Endometrial microvascular endothelial cells (primary cell): ENCODE measurements around the gene GIPC2. TPM values are rescaled to one million over a fixed set of nuclear protein-coding genes. Genes with fewer than 3 reads are reported as not detected.
"Not testable (repeated sequence)": the region's sequence is repeated elsewhere in the genome, so short reads cannot be mapped to it uniquely, and the experiment has no call there.

Source experiments
- in situ Hi-C: cut with HindIII; loops from 2 replicates; pipeline ENCODE4 v1.10.0; 2017; ENCODE audit warnings: low sequenced_read_pairs, low pct_unique_long_range_greater_than_20kb; ENCODE audit errors: inconsistent ontology term
- total RNA-seq: library from RNA; depleted of rRNA; stranded (reverse); fragments of >200 nt; gene quantifications from one replicate; pipeline ENCODE4 v1.2.3, GENCODE V29; 2015; ENCODE audit errors: inconsistent ontology term

GIPC2 gene
- total RNA-seq, result 1.6 TPM

GRCh38 chr1:78045926-78046778 lies at the start of gene GIPC2:
Gene GIPC2, plus strand, starts transcription at chr1:78045966. Its CDS starts 129 bp downstream, at chr1:78046095.
- in situ Hi-C loops, result no loop called here

- in situ Hi-C loops, result no loop called here
Measured at GRCh38 chr1:77996734-77997133, 49.0 kb upstream of the GIPC2 start.

GRCh38 chr1:78000536-78000935 lies 45.2 kb upstream of the GIPC2 start:
- in situ Hi-C loops, result not testable (repeated sequence)

- in situ Hi-C loops, result no loop called here
Measured at GRCh38 chr1:78003070-78003746, 42.6 kb upstream of the GIPC2 start.

- in situ Hi-C loops, result no loop called here
Measured at GRCh38 chr1:78003882-78004718, 41.7 kb upstream of the GIPC2 start.

- in situ Hi-C loops, result no loop called here
Measured at GRCh38 chr1:78004719-78005447, 40.9 kb upstream of the GIPC2 start, which contains the start of gene DNAJB4. Gene DNAJB4, plus strand, starts transcription at chr1:78004939. Its CDS starts 172 bp downstream, at chr1:78005111.

- in situ Hi-C loops, result no loop called here
Measured at GRCh38 chr1:78005448-78005722, 40.4 kb upstream of the GIPC2 start.

- in situ Hi-C loops, result no loop called here
Measured at GRCh38 chr1:78005755-78006154, 40.0 kb upstream of the GIPC2 start.

- in situ Hi-C loops, result no loop called here
Measured at GRCh38 chr1:78006521-78006920, 39.2 kb upstream of the GIPC2 start.

GRCh38 chr1:78007677-78008341 lies 38.0 kb upstream of the GIPC2 start:
- in situ Hi-C loops, result no loop called here

- in situ Hi-C loops, result no loop called here
Measured at GRCh38 chr1:78009276-78009675, 36.5 kb upstream of the GIPC2 start.

- in situ Hi-C loops, result no loop called here
Measured at GRCh38 chr1:78009836-78010235, 35.9 kb upstream of the GIPC2 start.

GRCh38 chr1:78011050-78011449 lies 34.7 kb upstream of the GIPC2 start:
- in situ Hi-C loops, result no loop called here

GRCh38 chr1:78015148-78015547 lies 30.6 kb upstream of the GIPC2 start:
- in situ Hi-C loops, result no loop called here

GRCh38 chr1:78019024-78019423 lies 26.7 kb upstream of the GIPC2 start:
- in situ Hi-C loops, result no loop called here

GRCh38 chr1:78021134-78021533 lies 24.6 kb upstream of the GIPC2 start:
- in situ Hi-C loops, result not testable (repeated sequence)

GRCh38 chr1:78029793-78030192 lies 16.0 kb upstream of the GIPC2 start:
- in situ Hi-C loops, result no loop called here

GRCh38 chr1:78032996-78033796 lies 12.6 kb upstream of the GIPC2 start:
- in situ Hi-C loops, result no loop called here
